MCF 10A (cell line): ENCODE measurements around the gene PKN2. TPM values are rescaled to one million over a fixed set of nuclear protein-coding genes. Genes with fewer than 3 reads are reported as not detected.

Experiments
- BruUV-seq: library from RNA; stranded (reverse); fragments of 400-500 nt; replicated peaks from 2 replicates; lab custom pipeline; 2021; lab: Mats Ljungman, UMichigan
- CTCF ChIA-PET: fragments of 300-600 bp; sonication (Branson Sonifier 250); formaldehyde crosslinking; extraction: SDS; loops from one replicate; lab custom pipeline; 2021; ENCODE audit warnings: antibody characterized with exemption, inconsistent platforms; lab: Yijun Ruan, JAX
- POLR2A ChIA-PET: fragments of 300-600, 350-650 bp; sonication (Branson Sonifier 250); formaldehyde crosslinking; extraction: SDS; loops from one replicate; lab custom pipeline; 2020; ENCODE audit warnings: antibody characterized with exemption, inconsistent platforms; lab: Yijun Ruan, JAX
- DNase-seq: peaks from one replicate; pipeline ENCODE4 v3.0.0-alpha.2; 2018; ENCODE audit not compliant: unreplicated experiment
- H3K27ac Mint-ChIP-seq: one replicate; pipeline ENCODE4 v1.8.0; 2022; ENCODE audit warnings: mild to moderate bottlenecking, low read depth, mixed read lengths; ENCODE audit not compliant: unreplicated experiment
- H3K27me3 Mint-ChIP-seq: one replicate; pipeline ENCODE4 v1.8.0; 2022; ENCODE audit warnings: mixed read lengths; ENCODE audit not compliant: insufficient read depth, unreplicated experiment
- H3K36me3 Mint-ChIP-seq: one replicate; pipeline ENCODE4 v1.8.0; 2022; ENCODE audit warnings: mild to moderate bottlenecking, moderate library complexity, mixed read lengths; ENCODE audit not compliant: insufficient read depth, unreplicated experiment
- H3K4me1 Mint-ChIP-seq: one replicate; pipeline ENCODE4 v1.8.0; 2022; ENCODE audit warnings: mixed read lengths; ENCODE audit not compliant: insufficient read depth, unreplicated experiment
- H3K4me3 Mint-ChIP-seq: one replicate; pipeline ENCODE4 v1.8.0; 2022; ENCODE audit warnings: mild to moderate bottlenecking, moderate library complexity, mixed read lengths; ENCODE audit not compliant: unreplicated experiment
- H3K9me3 Mint-ChIP-seq: one replicate; pipeline ENCODE4 v1.8.0; 2022; ENCODE audit warnings: mixed read lengths; ENCODE audit not compliant: unreplicated experiment
- CTCF ChIP-seq: fragments of 200-600 bp; IDR thresholded peaks from one replicate; pipeline ENCODE4 v1.8.0; 2022; ENCODE audit warnings: antibody characterized with exemption, mild to moderate bottlenecking; ENCODE audit not compliant: unreplicated experiment
- intact Hi-C: fragments of 100-400 bp; cut with micrococcal nuclease; formaldehyde crosslinking; loops from 2 replicates; pipeline ENCODE4 v1.14.1; 2022
- total RNA-seq: library from RNA; stranded (reverse); gene quantifications from 2 replicates; pipeline ENCODE4 v1.2.3, GENCODE V29; 2022

PKN2 gene
- total RNA-seq, 1 experiment from 2014 or later = 40.2 TPM

- no peak for DNase-seq
- Mint-ChIP-seq H3K27me3 (no peaks in the 10 kb centered on the region), H3K36me3 (peaks cover 44% of the 10 kb centered on the region), H3K4me1 (peaks cover 11% of the 10 kb centered on the region), H3K27ac (no peak overlapping the region), H3K9me3 (no peaks in the 10 kb centered on the region), H3K4me3 (no peak overlapping the region)
- intact Hi-C loops = loop anchor here (5.0 kb wide), 1 partner anchor 698 kb away; no protein-coding TSS in a partner anchor
- BruUV-seq = no TSS peak
- CTCF ChIA-PET = interaction anchor here (0.6 to 5.4 kb wide), 14 partner anchors 13 to 1693 kb away, joined by 3 to 79 read pairs (median 6); partner anchors contain the start of gene GTF2B
- no peak for TF ChIP-seq CTCF
- POLR2A ChIA-PET = interaction anchor here (1.0 kb wide), 1 partner anchor 13 kb away, joined by 3 read pairs; no protein-coding TSS in a partner anchor
Measured at GRCh38 chr1:88875595-88875994, 191.5 kb downstream of the PKN2 start.

- H3K27me3 Mint-ChIP-seq = no peaks in the 10 kb centered on the region
- DNase-seq = no peak
- ChIA-PET CTCF (interaction anchor here (0.5 to 5.4 kb wide), 33 partner anchors 9 to 1694 kb away, joined by 3 to 79 read pairs (median 5); partner anchors contain the start of genes GTF2B and PKN2), POLR2A (interaction anchor here (0.8 to 1.4 kb wide), 2 partner anchors 85 to 193 kb away, joined by 3 read pairs; partner anchors contain the start of gene PKN2)
- no peak for TF ChIP-seq CTCF
- peaks cover 46% of the 10 kb centered on the region for H3K36me3 Mint-ChIP-seq
- BruUV-seq = no TSS peak
- H3K9me3 Mint-ChIP-seq = no peaks in the 10 kb centered on the region
- peaks cover 11% of the 10 kb centered on the region for H3K4me1 Mint-ChIP-seq
- intact Hi-C loops = loop anchor here (1.0 to 5.0 kb wide), 3 partner anchors 221 to 699 kb away; no protein-coding TSS in a partner anchor
- H3K27ac Mint-ChIP-seq = no peak overlapping the region
- H3K4me3 Mint-ChIP-seq = no peak overlapping the region
Measured at GRCh38 chr1:88876573-88877365, 192.7 kb downstream of the PKN2 start.

GRCh38 chr1:88877382-88877825 is 193.3 kb downstream of the PKN2 start:
- Mint-ChIP-seq H3K27me3 (no peaks in the 10 kb centered on the region), H3K27ac (no peak overlapping the region), H3K36me3 (peaks cover 48% of the 10 kb centered on the region), H3K9me3 (no peaks in the 10 kb centered on the region), H3K4me1 (peaks cover 15% of the 10 kb centered on the region), H3K4me3 (no peak overlapping the region)
- TF ChIP-seq CTCF = peak; percentile 40
- intact Hi-C loops = loop anchor here (1.0 to 5.0 kb wide), 3 partner anchors 222 to 700 kb away; no protein-coding TSS in a partner anchor
- no TSS peak for BruUV-seq
- DNase-seq = peak; percentile 36
- ChIA-PET CTCF (interaction anchor here (0.6 to 5.4 kb wide), 27 partner anchors 9 to 1517 kb away, joined by 3 to 79 read pairs (median 6); partner anchors contain the start of genes GTF2B and PKN2), POLR2A (interaction anchor here (0.6 to 1.6 kb wide), 4 partner anchors 13 to 193 kb away, joined by 3 to 4 read pairs (median 3); partner anchors contain the start of gene PKN2)

GRCh38 chr1:88877911-88878310 is 193.8 kb downstream of the PKN2 start:
- H3K4me1 Mint-ChIP-seq = peaks cover 16% of the 10 kb centered on the region
- POLR2A ChIA-PET = interaction anchor here (0.6 to 1.6 kb wide), 3 partner anchors 13 to 194 kb away, joined by 3 to 4 read pairs (median 3); partner anchors contain the start of gene PKN2
- peaks cover 49% of the 10 kb centered on the region for H3K36me3 Mint-ChIP-seq
- H3K27me3 Mint-ChIP-seq = no peaks in the 10 kb centered on the region
- no peak for DNase-seq
- no TSS peak for BruUV-seq
- H3K4me3 Mint-ChIP-seq = no peak overlapping the region
- no peaks in the 10 kb centered on the region for H3K9me3 Mint-ChIP-seq
- intact Hi-C loops = loop anchor here (1.0 to 5.0 kb wide), 3 partner anchors 223 to 701 kb away; no protein-coding TSS in a partner anchor
- no peak overlapping the region for H3K27ac Mint-ChIP-seq
- CTCF ChIA-PET = interaction anchor here (0.7 to 5.4 kb wide), 22 partner anchors 8 to 322 kb away, joined by 3 to 79 read pairs (median 6); partner anchors contain the start of genes GTF2B and PKN2
- TF ChIP-seq CTCF = no peak
